Upper lobe of right lung (tissue), 1 donor: ENCODE results near the gene KRTAP12-4. TPM values are rescaled to one million over a fixed set of nuclear protein-coding genes. Genes with fewer than 3 reads are reported as not detected.
"Not testable (repeated sequence)": the region's sequence is repeated elsewhere in the genome, so short reads cannot be mapped to it uniquely, and the experiment has no call there.

Experiments
- ATAC-seq: fragments of 200-7000 bp; cut with Tn5 transposase; one replicate; pipeline ENCODE4 v1.9.1; 2020; ENCODE audit warnings: mild to moderate bottlenecking, moderate library complexity
- DNase-seq: peaks from one replicate; pipeline ENCODE4 v3.0.0-alpha.2; 2020
- H3K27ac ChIP-seq: fragments of 200-600 bp; one replicate; pipeline ENCODE4 v1.8.0; 2022
- H3K27me3 ChIP-seq: fragments of 200-600 bp; one replicate; pipeline ENCODE4 v1.8.0; 2022; ENCODE audit warnings: mild to moderate bottlenecking
- H3K36me3 ChIP-seq: fragments of 200-600 bp; one replicate; pipeline ENCODE4 v1.8.0; 2022
- H3K4me1 ChIP-seq: fragments of 200-600 bp; one replicate; pipeline ENCODE4 v1.8.0; 2022
- H3K4me3 ChIP-seq: fragments of 200-600 bp; one replicate; pipeline ENCODE4 v1.8.0; 2022; ENCODE audit warnings: mild to moderate bottlenecking
- H3K9me3 ChIP-seq: fragments of 200-600 bp; one replicate; pipeline ENCODE4 v1.8.0; 2022
- CTCF ChIP-seq: fragments of 200-600 bp; IDR thresholded peaks from one replicate; pipeline ENCODE4 v1.8.0; 2022; ENCODE audit warnings: antibody characterized with exemption
- intact Hi-C: fragments of 100-400 bp; cut with DNase I; formaldehyde crosslinking; loops from one replicate; pipeline ENCODE4 v1.11.0; 2022
- total RNA-seq: library from RNA; stranded (reverse); fragmentation: NEBNext Ultra II Directional; extraction: Animal tissue kit (Norgen Biotek cat#: 25700); gene quantifications from one replicate; pipeline ENCODE4 v1.2.1, GENCODE V29; 2021
- donor health status: DM: no; HTN: yes; CAD: no; lungs with severe emphysema.

The KRTAP12-4 gene
- total RNA-seq, 1 donor from 2014 or later, result not detected

- Histone ChIP-seq H3K36me3 (no peaks in the 10 kb centered on the region), H3K9me3 (no peaks in the 10 kb centered on the region), H3K27me3 (peaks cover 58% of the 10 kb centered on the region), H3K4me1 (no peaks in the 10 kb centered on the region), H3K4me3 (no peak overlapping the region), H3K27ac (no peak overlapping the region)
- intact Hi-C loops, result no loop called here
- ATAC-seq (no peak), DNase-seq (no peak)
- no peak for TF ChIP-seq CTCF
Observed at GRCh38 chr21:44701023-44701400, 46.6 kb upstream of the KRTAP12-4 start.

- ATAC-seq (no peak), DNase-seq (no peak)
- no peak overlapping the region for H3K4me3 ChIP-seq
- no peaks in the 10 kb centered on the region for H3K9me3 ChIP-seq
- intact Hi-C loops, result no loop called here
- no peaks in the 10 kb centered on the region for H3K36me3 ChIP-seq
- H3K4me1 ChIP-seq, result no peaks in the 10 kb centered on the region
- H3K27ac ChIP-seq, result no peak overlapping the region
- no peak for TF ChIP-seq CTCF
- H3K27me3 ChIP-seq, result peaks cover 57% of the 10 kb centered on the region
Observed at GRCh38 chr21:44700101-44701022, 45.9 kb upstream of the KRTAP12-4 start.

- Histone ChIP-seq H3K36me3 (no peaks in the 10 kb centered on the region), H3K27ac (no peak overlapping the region), H3K4me3 (no peak overlapping the region), H3K4me1 (no peaks in the 10 kb centered on the region), H3K27me3 (peaks cover 54% of the 10 kb centered on the region), H3K9me3 (no peaks in the 10 kb centered on the region)
- DNase-seq (no peak), ATAC-seq (no peak)
- no peak for TF ChIP-seq CTCF
- intact Hi-C loops, result no loop called here
Observed at GRCh38 chr21:44699502-44700001, 45.1 kb upstream of the KRTAP12-4 start.

GRCh38 chr21:44697811-44698734, 43.6 kb upstream of the KRTAP12-4 start:
- no peak for ATAC-seq
- peaks cover 40% of the 10 kb centered on the region for H3K27me3 ChIP-seq

GRCh38 chr21:44697172-44697810, 42.8 kb upstream of the KRTAP12-4 start, which contains the start of gene KRTAP10-12:
Gene KRTAP10-12 (plus strand): TSS chr21:44697172. CDS start chr21:44697202, 30 bp downstream.
- H3K4me3 ChIP-seq, DNase-seq, H3K36me3 ChIP-seq, H3K9me3 ChIP-seq, H3K27ac ChIP-seq, intact Hi-C loops, H3K4me1 ChIP-seq, ATAC-seq: not testable (repeated sequence)
- peaks cover 34% of the 10 kb centered on the region for H3K27me3 ChIP-seq

More at GRCh38 chr21:44697811-44698734, 43.6 kb upstream of the KRTAP12-4 start:
- Histone ChIP-seq H3K4me3 (no peak overlapping the region), H3K36me3 (no peaks in the 10 kb centered on the region), H3K4me1 (no peaks in the 10 kb centered on the region), H3K9me3 (no peaks in the 10 kb centered on the region), H3K27ac (no peak overlapping the region)
- intact Hi-C loops, result no loop called here
- DNase-seq, result no peak
- TF ChIP-seq CTCF, result no peak
